GDM1 (cell line): ENCODE data around the gene CASKIN1.
"Not testable (repeated sequence)": the region's sequence is repeated elsewhere in the genome, so short reads cannot be mapped to it uniquely, and the experiment has no call there.

Experiments used
- DNase-seq: peaks from one replicate; lab custom pipeline; 2025; lab: John Stamatoyannopoulos, UW

The CASKIN1 gene, protein sequence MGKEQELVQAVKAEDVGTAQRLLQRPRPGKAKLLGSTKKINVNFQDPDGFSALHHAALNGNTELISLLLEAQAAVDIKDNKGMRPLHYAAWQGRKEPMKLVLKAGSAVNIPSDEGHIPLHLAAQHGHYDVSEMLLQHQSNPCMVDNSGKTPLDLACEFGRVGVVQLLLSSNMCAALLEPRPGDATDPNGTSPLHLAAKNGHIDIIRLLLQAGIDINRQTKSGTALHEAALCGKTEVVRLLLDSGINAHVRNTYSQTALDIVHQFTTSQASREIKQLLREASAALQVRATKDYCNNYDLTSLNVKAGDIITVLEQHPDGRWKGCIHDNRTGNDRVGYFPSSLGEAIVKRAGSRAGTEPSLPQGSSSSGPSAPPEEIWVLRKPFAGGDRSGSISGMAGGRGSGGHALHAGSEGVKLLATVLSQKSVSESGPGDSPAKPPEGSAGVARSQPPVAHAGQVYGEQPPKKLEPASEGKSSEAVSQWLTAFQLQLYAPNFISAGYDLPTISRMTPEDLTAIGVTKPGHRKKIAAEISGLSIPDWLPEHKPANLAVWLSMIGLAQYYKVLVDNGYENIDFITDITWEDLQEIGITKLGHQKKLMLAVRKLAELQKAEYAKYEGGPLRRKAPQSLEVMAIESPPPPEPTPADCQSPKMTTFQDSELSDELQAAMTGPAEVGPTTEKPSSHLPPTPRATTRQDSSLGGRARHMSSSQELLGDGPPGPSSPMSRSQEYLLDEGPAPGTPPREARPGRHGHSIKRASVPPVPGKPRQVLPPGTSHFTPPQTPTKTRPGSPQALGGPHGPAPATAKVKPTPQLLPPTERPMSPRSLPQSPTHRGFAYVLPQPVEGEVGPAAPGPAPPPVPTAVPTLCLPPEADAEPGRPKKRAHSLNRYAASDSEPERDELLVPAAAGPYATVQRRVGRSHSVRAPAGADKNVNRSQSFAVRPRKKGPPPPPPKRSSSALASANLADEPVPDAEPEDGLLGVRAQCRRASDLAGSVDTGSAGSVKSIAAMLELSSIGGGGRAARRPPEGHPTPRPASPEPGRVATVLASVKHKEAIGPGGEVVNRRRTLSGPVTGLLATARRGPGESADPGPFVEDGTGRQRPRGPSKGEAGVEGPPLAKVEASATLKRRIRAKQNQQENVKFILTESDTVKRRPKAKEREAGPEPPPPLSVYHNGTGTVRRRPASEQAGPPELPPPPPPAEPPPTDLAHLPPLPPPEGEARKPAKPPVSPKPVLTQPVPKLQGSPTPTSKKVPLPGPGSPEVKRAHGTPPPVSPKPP (N-terminal part only)

DNA sequence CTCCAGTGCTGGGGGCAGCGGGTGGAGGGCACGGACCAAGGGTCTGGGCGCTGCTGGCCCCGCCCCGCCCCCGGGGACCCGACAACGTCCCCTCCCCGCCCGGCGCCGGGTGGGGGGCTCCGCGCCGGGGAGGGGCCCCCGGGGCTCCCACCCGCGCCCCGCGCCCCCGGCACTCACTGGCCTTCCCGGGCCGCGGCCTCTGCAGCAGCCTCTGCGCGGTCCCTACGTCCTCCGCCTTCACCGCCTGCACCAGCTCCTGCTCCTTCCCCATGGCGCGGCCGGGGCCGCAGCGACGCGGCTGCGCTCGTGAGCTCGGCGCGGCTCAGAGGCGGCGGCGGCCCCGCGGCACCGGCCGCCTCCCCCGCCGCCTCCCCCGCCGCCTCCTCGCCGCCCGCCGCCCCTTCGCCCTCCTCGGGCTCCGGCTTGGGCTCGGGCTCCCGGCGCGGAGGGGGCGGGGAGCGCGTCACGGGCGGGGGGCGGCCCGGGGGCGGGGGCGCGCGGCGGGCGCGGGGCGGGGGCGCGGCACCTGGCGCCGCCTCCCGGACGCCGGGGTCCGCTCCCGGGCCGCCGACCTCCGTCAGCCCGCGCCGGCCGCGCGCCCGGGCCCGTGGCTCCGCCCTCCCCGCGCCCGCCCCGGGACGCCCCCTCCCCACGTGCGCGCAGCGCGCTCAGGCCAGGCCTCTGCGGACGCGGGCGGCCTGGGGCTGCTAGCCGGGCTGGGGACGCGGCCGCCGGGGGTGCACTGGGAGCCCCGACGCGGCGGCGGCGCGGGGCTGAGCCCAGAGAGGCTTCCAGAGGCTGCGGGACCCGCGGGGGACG, at the start of gene CASKIN1:
Gene CASKIN1, minus strand, starts transcription at position 444 of the 819 bp plus-strand sequence. Its CDS starts 173 bp downstream, at position 271.
- no peak for DNase-seq

GRCh38 chr16:2244926-2245795, 48.8 kb upstream of the CASKIN1 start:
- DNase-seq = no peak

DNA sequence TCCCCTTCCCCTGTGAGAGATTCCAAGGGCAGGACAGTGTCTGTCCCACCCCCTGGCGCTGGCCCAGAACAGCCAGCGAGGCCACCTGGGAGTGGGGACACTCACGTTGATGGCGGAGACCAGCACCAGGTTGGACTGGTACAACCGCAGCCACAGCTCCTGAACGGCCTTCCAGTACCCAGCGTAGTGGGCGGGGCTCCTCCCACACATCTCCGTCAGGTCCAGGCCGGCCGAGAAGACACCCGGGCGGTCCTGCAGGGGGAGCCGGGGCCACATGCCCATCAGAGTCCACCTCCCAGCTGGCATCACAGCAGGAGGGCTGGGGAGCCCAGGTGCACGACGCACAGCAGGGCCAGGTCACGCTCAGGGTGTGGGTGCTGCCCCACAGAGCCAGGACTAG, 47.9 kb upstream of the CASKIN1 start:
- DNase-seq = no peak

GRCh38 chr16:2243781-2244180, 47.4 kb upstream of the CASKIN1 start:
- DNase-seq = no peak

- DNase-seq = no peak
Observed at GRCh38 chr16:2243031-2243528, 46.7 kb upstream of the CASKIN1 start.

GRCh38 chr16:2242598-2242997, 46.2 kb upstream of the CASKIN1 start:
- no peak for DNase-seq

DNA sequence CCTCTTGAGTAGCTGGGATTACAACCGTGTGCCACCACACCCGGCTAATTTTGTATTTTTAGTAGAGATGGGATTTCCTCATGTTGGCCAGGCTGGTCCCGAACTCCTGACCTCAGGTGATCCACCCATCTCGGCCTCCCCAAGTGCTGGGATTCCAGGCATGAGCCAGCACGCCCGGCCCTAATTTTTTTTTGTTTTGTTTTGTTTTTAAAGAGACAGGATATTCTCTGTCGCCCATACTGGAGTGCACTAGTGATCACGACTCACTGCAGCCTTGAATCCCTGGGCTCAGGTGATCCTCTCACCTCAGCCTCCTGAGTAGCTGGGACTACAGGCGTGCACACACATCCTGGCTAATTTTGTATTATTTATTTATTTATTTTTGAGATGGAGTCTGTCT, 43.9 kb upstream of the CASKIN1 start:
- not testable (repeated sequence) for DNase-seq

DNA sequence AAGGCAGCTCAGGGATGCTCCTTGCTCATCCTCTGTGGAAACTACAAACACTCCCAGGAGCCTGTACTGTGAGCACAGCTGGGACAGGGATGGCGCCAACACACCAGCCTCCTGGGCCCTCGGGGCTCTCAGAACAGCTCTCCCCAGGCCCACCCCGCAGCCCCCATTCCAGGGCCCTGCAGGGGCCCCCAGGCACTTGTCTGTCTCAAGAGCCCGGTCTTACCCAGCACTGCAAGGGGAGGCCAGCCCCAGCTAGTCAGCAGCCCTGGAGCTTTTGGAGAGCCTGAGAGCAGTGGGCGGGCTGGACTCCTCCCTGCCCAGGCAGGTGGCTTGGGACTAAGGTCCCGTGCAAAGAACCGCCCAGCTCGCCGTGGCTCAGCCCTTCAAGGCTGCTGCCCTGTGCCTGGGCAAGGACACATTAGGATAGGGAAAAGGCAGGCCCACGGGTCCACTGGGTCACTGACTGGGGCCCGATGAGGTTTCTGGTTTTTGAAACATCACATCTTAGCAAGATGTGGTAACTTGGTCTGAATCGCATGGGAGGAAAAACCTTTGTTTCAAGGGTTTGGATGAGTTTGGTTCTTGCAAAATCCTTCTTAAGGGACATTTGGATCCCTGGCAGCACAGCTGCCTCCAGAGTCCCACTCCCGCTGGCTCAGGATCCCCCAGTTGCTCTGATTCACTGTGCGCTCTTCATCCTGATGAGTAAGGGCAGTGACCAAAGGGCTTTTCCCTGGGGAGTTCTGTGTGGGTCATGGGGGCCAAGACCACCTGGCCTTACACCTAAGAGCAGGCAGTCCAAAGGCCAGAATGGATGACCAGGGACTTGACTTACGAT, 42.7 kb upstream of the CASKIN1 start:
- DNase-seq = no peak

DNA sequence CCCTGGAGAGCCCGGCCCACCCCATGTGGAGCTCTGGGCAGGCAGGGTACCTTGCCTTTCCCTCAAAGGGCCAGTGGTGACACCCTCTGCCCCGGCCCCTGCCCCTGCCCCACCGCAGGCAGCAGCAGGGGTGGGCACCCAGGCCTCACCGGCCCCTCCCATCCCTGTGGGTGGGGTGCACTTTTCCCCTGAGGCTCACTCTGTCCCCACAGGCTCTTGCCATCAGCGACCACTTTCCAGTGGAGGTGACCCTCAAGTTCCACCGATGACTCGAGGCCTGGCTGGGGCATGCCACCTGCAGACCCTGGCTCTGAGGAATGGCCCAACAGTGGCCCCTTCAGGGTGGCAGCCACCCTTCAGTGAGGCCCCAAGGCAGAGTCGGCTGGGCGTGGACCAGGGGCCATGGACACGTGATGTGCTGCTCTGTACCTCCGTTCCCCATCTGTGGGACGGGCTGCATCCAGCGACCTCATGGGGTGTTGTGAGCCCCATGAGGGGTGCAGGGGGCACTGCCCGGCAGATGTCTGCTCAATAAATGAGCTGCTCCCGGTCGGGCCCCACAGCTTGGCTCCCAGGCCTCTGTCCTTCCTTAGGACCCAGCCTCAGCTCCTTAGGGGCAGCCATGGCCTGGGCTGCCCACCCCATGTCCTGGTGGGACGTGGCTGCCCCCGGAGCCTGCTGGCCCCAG, 41.9 kb upstream of the CASKIN1 start:
- no peak for DNase-seq

DNA sequence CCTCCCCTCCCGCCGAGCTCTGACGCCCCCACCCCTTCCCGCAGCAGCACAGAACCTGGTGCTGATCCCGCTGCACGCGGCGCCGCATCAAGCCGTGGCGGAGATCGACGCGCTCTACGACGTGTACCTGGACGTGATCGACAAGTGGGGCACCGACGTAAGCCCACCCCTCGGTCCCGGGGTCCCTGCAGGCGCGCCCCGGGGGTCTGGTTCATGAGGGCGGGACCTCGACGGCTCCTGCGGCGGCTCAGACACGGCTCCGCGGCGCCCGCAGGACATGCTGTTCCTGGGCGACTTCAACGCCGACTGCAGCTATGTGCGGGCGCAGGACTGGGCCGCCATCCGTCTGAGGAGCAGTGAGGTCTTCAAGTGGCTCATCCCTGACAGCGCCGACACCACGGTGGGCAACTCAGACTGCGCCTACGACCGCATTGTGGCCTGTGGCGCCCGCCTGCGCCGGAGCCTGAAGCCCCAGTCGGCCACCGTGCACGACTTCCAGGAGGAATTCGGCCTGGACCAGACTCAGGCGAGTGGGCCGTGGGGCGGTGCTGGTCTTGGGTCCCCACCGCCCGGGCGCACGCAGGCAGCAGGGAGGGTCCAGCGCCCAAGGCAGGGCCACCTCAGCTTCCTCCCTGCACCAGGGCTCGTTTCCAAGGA, 41.2 kb upstream of the CASKIN1 start:
- no peak for DNase-seq

DNA sequence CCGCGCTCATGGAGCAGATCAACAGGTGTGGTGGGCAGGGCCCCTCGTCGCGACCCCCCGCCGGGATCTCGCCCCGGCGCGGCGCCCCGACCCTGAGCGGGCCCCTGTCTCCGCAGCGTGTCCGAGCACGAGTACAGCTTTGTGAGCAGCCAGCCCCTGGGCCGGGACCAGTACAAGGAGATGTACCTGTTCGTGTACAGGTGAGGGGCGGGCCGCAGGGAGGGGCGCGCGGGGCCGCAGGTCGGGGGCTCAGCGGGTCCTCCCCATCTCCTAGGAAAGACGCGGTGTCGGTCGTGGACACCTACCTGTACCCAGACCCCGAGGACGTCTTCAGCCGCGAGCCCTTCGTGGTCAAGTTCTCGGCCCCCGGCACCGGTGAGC, 40.7 kb upstream of the CASKIN1 start:
- no peak for DNase-seq

GRCh38 chr16:2236337-2237101, 40.1 kb upstream of the CASKIN1 start, which contains the start of gene DNASE1L2:
DNASE1L2 (plus strand) TSS chr16:2236444; CDS start chr16:2236817, 373 bp downstream.
- DNase-seq = no peak

DNA sequence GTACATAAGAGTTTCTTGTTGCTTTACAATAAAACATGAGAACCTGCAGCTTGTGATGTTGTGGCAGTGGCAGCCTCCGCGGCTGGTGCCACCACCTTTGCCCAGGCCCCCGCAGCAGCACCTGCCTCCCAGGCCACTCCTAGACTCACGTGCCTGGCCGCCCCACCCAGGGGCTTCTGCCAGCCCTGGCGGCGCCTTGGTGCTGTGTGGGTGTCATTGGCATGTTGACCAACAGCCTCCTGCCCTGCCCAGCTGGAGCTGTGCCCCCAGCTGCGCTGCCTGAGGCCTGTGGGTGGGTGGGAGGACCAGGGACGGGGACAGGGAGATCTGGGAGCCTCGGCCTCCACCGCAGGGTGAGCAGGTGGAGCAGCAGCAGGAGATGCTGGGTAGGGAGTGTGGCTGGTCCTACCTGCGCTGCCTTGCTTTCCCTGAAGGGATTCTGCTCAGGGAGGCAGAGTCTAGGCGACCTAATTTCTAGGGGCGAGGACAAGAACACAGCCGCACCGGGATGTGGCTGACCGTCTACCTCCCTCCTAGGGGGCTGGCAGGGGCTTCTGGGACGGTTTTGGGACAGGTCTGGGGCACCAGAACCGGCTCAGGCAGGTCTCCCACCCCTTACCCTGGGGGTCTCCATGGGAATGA, 39.4 kb upstream of the CASKIN1 start:
- no peak for DNase-seq

- DNase-seq = no peak
Observed at GRCh38 chr16:2235234-2235651, 38.8 kb upstream of the CASKIN1 start.

GRCh38 chr16:2234813-2235170, 38.4 kb upstream of the CASKIN1 start:
- no peak for DNase-seq

- DNase-seq = no peak
Observed at GRCh38 chr16:2233872-2234812, 37.7 kb upstream of the CASKIN1 start.
